Putamen (tissue), 1 donor: ENCODE results near the gene LAGE3.
A peak's percentile ranks its signal among the peaks of the same experiment; 100 is the strongest.
"Not testable (repeated sequence)": the region's sequence is repeated elsewhere in the genome, so short reads cannot be mapped to it uniquely, and the experiment has no call there.

Experiments
- DNase-seq: peaks from one replicate; pipeline ENCODE4 v3.0.0-alpha.2; 2016; ENCODE audit warnings: low spot score

The LAGE3 gene

DNA sequence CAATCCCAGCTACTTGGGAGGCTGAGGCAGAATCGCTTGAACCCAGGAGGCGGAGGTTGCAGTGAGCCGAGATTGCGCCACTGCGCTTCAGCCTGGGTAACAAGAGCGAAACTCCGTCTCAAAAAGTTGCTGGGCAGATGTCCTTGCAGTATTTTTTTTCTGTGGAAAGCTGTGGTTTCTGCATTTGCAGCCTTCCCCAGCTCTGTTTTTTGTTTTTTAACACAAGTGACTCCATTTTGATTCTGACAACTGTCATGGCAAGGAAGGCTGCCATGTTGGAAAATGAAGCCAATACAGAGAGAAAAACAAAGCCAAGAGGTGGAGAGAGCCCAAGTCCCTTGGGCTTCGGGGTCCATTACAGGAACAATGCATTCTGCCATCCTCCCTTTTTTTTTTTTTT is 23.0 kb upstream of the LAGE3 start:
- DNase-seq, result no peak

DNA sequence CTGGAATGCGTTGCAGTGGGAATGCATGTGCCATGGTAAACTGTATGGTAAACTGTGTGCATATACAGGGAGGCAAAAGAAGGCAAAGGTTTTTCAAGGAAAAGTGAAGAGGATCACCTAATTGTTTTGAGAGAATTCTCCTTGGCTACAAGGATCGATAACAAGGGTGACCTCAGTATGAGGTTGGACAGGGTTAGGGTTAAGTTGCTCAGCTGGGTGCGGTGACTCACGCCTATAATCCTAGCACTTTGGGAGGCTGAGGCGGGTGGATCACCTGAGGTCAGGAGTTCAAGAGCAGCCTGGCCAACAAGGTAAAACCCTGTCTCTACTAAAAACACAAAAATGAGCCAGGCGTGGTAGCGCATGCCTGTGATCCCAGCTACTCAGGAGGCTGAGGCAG is 22.3 kb upstream of the LAGE3 start:
- DNase-seq, result not testable (repeated sequence)

DNA sequence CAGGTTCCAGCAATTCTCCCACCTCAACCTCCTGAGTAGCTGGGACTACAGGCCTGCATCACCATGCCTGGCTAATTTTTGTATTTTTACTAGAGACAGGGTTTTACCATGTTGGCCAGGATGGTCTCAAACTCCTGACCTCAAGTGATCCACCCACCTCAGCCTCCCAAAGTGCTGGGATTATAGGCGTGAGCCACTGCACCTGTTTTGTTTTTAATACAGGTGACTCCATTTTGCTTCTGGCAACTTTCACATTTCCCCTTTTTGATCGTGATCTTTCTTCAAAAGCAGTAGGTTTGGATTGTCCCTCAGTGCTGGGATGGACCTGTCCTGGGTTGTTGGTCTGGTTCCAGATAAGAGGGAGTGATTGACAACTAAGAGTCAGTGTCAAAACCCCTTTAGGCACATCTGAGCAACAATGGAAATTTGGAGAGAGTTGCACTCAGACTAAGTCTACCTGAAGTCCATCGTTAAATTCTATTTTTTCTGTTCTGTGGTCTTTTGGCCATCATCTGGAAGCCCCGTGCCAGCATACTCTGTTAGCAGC is 17.6 kb upstream of the LAGE3 start:
- not testable (repeated sequence) for DNase-seq

DNA sequence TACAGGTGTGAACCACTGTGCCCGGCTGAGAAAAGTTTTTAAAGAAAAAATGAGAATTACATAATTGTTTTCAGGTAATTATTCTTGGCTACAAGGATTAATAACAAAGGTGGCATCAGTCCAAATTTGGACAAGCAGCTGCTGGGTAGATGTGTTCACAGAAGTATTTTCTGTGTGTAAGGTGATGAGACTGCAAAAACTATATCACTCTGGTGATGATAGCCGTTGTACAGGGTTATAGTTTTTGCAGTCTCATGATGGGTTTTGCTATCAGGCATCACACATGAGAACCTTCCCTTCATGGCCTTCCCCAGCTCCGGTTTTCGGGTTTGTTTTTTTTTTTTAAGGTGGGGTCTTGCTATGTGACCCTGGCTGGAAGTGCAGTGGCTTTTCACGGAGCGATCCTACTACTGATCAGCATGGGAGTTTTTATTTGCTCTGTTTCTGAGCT is 16.4 kb upstream of the LAGE3 start:
- DNase-seq, result no peak

- DNase-seq, result no peak
Observed at GRCh38 chrX:154494715-154495114, 15.6 kb upstream of the LAGE3 start.

DNA sequence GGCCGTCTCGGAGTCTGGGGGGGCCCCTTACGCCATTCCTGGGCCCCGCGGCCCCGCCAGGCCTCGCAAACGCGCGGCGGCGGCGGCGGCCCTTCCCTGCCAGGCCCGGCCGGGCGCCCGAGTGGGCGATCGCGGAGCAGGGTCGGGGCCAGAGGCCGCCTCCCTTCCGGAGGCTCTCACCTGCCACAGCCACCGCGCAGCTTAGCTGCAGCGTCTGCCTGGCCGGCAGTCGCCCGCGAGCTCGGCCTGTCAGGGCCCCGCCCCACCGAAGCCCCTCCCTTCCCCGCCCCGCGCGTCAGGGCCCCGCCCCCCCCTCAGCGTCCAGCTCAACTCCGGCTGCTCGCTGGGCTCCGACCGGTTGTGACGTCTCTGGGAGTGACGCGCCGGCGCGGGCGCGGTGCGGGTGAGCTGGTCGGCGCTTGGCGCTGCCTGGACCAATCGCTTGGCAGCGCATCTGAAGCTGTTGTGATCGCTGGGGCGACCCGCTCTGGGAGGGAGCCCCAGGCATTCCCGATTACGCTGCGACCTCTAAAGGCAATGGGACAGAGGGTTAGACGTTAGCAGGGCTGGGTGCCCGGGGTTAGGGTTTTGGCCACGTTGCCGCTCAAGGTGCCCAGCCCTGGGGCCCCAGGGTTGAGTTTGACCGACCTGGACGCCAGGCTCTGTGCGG is 11.5 kb upstream of the LAGE3 start, which contains the start of gene SLC10A3:
Gene SLC10A3 (minus strand): TSS at position 216 of the 670 bp plus-strand sequence. CDS start 1,689 bp downstream, outside the sequence.
- peak; percentile 95 for DNase-seq

GRCh38 chrX:154490021-154490413 is 10.9 kb upstream of the LAGE3 start:
- DNase-seq, result no peak

DNA sequence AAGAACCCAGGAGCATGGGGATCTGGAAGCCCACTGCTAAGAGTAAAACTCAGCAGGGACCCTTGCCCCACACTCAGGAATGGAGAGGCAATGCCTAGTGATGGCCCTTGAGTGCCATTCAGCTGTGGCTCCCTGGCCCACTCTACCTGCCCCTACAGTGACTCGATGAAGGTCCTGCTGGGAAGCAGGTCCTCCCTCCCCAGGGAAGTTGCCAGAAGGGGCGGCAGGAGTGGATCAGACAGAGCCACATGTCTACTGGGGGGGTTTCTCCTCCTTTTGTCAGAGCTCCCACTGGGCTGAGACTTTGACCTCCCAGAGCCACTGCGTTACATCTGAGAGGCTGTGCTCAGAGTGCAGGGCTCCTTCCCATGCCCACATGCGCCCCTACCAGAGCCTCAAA is 10.1 kb upstream of the LAGE3 start:
- DNase-seq, result no peak

DNA sequence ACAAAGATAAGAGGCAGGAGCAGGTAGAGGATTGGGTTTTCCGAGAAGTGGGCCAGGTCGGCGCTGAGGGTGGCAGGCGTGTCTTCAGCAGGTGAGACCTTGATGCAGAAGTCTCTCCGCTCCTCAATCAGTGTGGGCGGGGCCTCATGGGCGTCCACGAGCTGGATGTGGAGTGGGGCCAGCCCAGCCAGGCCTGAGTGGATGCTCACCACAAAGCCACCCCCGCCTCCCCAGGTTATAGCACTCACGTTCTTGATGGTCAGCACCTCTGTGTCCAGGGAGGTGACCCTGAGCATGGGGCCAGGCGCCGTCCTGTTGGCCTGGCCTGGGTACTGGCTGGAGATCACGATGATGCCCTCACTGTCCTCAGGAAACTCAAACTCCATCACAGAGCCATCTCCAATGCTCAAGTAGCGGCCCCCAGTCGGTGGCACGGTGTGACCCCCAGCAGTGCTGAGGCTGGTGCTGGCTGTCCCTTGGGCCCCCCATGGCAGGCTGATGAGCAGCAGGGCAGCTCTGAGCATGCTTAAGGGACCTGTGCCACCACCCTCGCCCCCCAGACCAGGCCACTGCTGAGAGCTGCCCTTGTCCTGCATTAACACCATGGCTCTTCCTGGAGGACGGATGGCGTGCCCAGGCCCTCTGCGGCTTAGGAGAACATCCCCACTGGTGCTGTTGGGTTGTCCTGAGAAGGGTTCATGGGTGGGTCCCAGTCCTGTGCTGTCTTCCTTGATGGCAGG is 9.4 kb upstream of the LAGE3 start:
- DNase-seq, result no peak

- DNase-seq, result no peak
Observed at GRCh38 chrX:154487518-154488290, 8.6 kb upstream of the LAGE3 start.

- DNase-seq, result peak; percentile 44
Observed at GRCh38 chrX:154486396-154487207, 7.5 kb upstream of the LAGE3 start, which contains the start of gene UBL4A. Gene UBL4A, minus strand, starts transcription at chrX:154486615. Its CDS starts 31 bp downstream, at chrX:154486584.

GRCh38 chrX:154486052-154486395 is 6.9 kb upstream of the LAGE3 start:
- DNase-seq, result no peak

- DNase-seq, result no peak
Observed at GRCh38 chrX:154485150-154486051, 6.3 kb upstream of the LAGE3 start.

DNA sequence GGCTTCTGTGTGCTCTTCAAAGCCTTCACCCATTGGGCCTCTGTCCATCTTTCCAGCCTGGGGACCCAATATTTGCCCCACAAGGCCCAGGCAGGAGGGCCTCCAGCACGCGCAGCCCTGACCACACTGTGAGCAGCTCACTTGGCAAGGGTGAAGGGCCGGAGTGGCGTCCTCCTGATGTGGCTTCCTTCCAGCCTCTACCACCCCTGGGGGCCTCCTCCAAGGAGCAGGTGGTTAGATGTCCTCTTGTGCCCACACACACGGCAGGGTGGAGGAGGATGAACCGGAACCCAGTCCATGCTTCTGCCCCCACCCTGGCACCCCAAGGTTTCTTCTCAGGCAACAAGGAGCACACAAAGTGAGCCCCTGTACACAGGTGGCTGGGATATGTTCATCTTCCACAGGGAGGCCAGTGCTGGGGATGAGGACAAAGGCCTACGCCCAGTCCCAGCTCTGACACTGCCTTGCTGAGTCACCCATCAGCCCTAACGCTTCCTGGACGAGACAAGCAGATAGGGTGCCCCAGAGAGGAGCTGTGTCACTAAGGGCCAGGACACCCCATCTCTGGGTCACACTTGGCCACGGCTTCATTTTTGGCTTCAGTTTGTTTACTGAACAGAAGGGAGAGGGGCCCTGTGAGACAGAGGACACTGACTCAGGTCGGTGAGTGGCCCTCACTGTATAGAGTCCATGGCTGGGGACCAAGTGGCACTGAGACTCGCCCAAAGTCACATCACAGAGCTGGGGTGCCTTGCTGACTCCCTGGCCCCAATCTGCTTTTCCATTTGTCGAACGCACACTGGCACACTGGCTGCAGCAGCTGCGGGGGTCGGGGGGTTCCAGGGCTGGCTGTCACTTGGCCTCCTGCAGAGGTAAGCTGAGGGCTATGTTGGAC is 5.4 kb upstream of the LAGE3 start:
- DNase-seq, result no peak

DNA sequence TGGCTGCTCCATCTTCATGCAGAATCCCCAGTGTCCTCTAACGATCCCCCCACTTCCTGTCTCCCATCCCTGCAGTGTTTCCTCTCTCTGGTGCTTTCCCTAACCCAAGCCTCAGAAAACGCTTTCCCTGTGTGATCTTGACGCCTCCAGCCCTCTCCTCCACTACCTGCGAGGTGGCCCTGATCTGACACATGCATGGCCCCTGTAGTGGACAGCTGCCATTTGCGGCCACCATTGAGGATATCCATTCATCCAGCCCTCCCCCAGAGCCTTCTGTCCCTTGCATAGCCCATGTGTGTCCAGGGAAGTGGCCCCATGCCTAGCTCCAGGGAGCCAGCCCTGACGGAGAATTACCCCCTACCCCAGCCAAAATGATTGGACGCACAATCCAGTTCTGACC is 4.2 kb upstream of the LAGE3 start:
- no peak for DNase-seq

GRCh38 chrX:154482786-154483185 is 3.7 kb upstream of the LAGE3 start:
- DNase-seq, result no peak

- no peak for DNase-seq
Observed at GRCh38 chrX:154481911-154482601, 3.0 kb upstream of the LAGE3 start.

- DNase-seq, result no peak
Observed at GRCh38 chrX:154481195-154481594, 2.1 kb upstream of the LAGE3 start.
